HG02852 (cell line): ENCODE measurements around the gene PDE6B.

ENCODE experiments used
- ATAC-seq: cut with Tn5 transposase; IDR thresholded peaks from one replicate; pipeline ENCODE4 v1.9.1; 2021; ENCODE audit warnings: mild to moderate bottlenecking, moderate library complexity; ENCODE audit not compliant: unreplicated experiment

Gene PDE6B

GRCh38 chr4:600850-601515 lies 24.4 kb upstream of the PDE6B start:
- no peak for ATAC-seq

- ATAC-seq, result no peak
Measured at GRCh38 chr4:601612-602558, 23.5 kb upstream of the PDE6B start.

- no peak for ATAC-seq
Measured at GRCh38 chr4:602559-602942, 22.8 kb upstream of the PDE6B start.

GRCh38 chr4:604131-604530 lies 21.2 kb upstream of the PDE6B start:
- no peak for ATAC-seq

- ATAC-seq, result no peak
Measured at GRCh38 chr4:605702-606425, 19.5 kb upstream of the PDE6B start.

GRCh38 chr4:608236-608635 lies 17.1 kb upstream of the PDE6B start:
- no peak for ATAC-seq

GRCh38 chr4:609400-610050 lies 15.8 kb upstream of the PDE6B start:
- no peak for ATAC-seq

- ATAC-seq, result no peak
Measured at GRCh38 chr4:610411-611261, 14.7 kb upstream of the PDE6B start.

GRCh38 chr4:612052-612748 lies 13.2 kb upstream of the PDE6B start:
- ATAC-seq, result no peak

GRCh38 chr4:612749-613125 lies 12.6 kb upstream of the PDE6B start:
- no peak for ATAC-seq

GRCh38 chr4:613126-613525 lies 12.2 kb upstream of the PDE6B start:
- ATAC-seq, result no peak

- ATAC-seq, result no peak
Measured at GRCh38 chr4:616091-616490, 9.3 kb upstream of the PDE6B start.

- ATAC-seq, result no peak
Measured at GRCh38 chr4:616911-617643, 8.3 kb upstream of the PDE6B start.

GRCh38 chr4:617644-618641 lies 7.4 kb upstream of the PDE6B start:
- no peak for ATAC-seq

GRCh38 chr4:620201-620600 lies 5.2 kb upstream of the PDE6B start:
- ATAC-seq, result no peak

- ATAC-seq, result no peak
Measured at GRCh38 chr4:620851-621261, 4.5 kb upstream of the PDE6B start.

GRCh38 chr4:621296-622070 lies 3.9 kb upstream of the PDE6B start:
- ATAC-seq, result no peak
